ENCODE measurements around the gene ABCA13.

The ABCA13 gene

GRCh38 chr7:48207155-48207675 lies 36.0 kb downstream of the ABCA13 start:
- TF ChIP-seq CTCF (IDR thresholded peaks at IDR 0.05) = no peak
- Histone ChIP-seq H3K36me3 (no peaks in the 10 kb centered on the region), H3K27me3 (no peaks in the 10 kb centered on the region), H3K27ac (no peak overlapping the region), H3K9me3 (peaks cover 0 to 10% (median 0%) of the 10 kb centered on the region in 3 donors), H3K4me3 (no peak overlapping the region), H3K4me1 (no peaks in the 10 kb centered on the region)
- no peak for DNase-seq
- intact Hi-C loops (cut with DNase I; ENCODE audit: low total_unique reads) = no loop called here

GRCh38 chr7:48209004-48209600 lies 37.8 kb downstream of the ABCA13 start:
- TF ChIP-seq CTCF (IDR thresholded peaks at IDR 0.05) = no peak
- no peaks in the 10 kb centered on the region for H3K4me1 ChIP-seq
- no peak for DNase-seq
- H3K4me3 ChIP-seq = no peak overlapping the region
- peaks cover 0 to 10% (median 0%) of the 10 kb centered on the region in 3 donors for H3K9me3 ChIP-seq
- intact Hi-C loops (cut with DNase I; ENCODE audit: low total_unique reads) = no loop called here
- no peaks in the 10 kb centered on the region for H3K27me3 ChIP-seq
- no peak overlapping the region for H3K27ac ChIP-seq
- H3K36me3 ChIP-seq = no peaks in the 10 kb centered on the region

DNA sequence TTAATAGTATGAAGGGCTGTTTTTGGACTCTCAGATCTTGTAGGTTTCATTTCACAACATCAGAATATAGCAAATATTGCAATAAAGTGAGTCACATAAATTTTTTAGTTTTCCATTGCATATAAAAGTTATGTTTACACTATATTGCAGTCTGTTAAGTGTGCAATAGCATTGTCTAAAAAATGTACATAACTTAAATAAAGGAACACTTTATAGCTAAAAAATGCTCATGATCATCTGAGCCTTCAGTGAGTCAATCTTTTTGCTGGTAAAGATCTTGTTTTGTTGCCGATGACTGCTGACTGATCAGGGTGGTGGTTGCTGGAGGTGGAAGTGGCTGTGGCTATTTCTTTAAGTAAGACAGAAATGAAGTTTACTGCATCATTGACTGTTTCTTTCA lies 42.0 kb downstream of the ABCA13 start:
- Histone ChIP-seq H3K4me3 (no peak overlapping the region), H3K4me1 (no peaks in the 10 kb centered on the region), H3K9me3 (peaks cover 0 to 10% (median 0%) of the 10 kb centered on the region in 3 donors), H3K27ac (no peak overlapping the region), H3K27me3 (no peaks in the 10 kb centered on the region), H3K36me3 (no peaks in the 10 kb centered on the region)
- TF ChIP-seq CTCF (IDR thresholded peaks at IDR 0.05) = no peak
- intact Hi-C loops (cut with DNase I; ENCODE audit: low total_unique reads) = no loop called here
- no peak for DNase-seq

DNA sequence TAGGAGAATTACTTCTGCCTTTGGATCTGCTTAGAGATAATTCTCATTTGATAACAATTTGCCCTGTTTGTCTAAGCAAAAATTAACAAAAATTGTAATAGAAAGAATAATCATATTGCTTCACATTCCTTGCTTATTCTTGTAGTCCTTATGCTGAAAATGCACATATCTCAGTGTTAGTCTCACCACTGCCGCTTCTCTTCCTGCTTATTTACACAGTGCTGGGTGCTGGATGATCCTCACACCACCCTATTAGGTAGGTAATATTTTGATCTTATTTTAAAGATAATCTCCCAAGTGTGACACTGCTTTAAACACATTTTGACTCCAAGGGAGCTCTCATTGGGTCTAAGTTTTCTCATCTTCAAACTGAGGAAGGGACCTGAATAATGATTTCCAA lies 46.0 kb downstream of the ABCA13 start:
- no peaks in the 10 kb centered on the region for H3K27me3 ChIP-seq
- no peak for TF ChIP-seq CTCF (IDR thresholded peaks at IDR 0.05)
- H3K36me3 ChIP-seq = no peaks in the 10 kb centered on the region
- intact Hi-C loops (cut with DNase I; ENCODE audit: low total_unique reads) = no loop called here
- H3K9me3 ChIP-seq = no peaks in the 10 kb centered on the region
- H3K4me1 ChIP-seq = no peaks in the 10 kb centered on the region
- no peak overlapping the region for H3K4me3 ChIP-seq
- no peak for DNase-seq
- H3K27ac ChIP-seq = no peak overlapping the region

GRCh38 chr7:48217753-48218152 lies 46.5 kb downstream of the ABCA13 start:
- no peak for DNase-seq
- Histone ChIP-seq H3K4me3 (no peak overlapping the region), H3K4me1 (no peaks in the 10 kb centered on the region), H3K27ac (no peak overlapping the region), H3K36me3 (no peaks in the 10 kb centered on the region), H3K9me3 (no peaks in the 10 kb centered on the region), H3K27me3 (no peaks in the 10 kb centered on the region)
- intact Hi-C loops (cut with DNase I; ENCODE audit: low total_unique reads) = no loop called here
- no peak for TF ChIP-seq CTCF (IDR thresholded peaks at IDR 0.05)

GRCh38 chr7:48224042-48224441 lies 52.8 kb downstream of the ABCA13 start:
- no peaks in the 10 kb centered on the region for H3K9me3 ChIP-seq
- H3K36me3 ChIP-seq = no peaks in the 10 kb centered on the region
- H3K4me3 ChIP-seq = no peak overlapping the region
- H3K4me1 ChIP-seq = no peaks in the 10 kb centered on the region
- TF ChIP-seq CTCF (IDR thresholded peaks at IDR 0.05) = no peak
- no peak overlapping the region for H3K27ac ChIP-seq
- intact Hi-C loops (cut with DNase I; ENCODE audit: low total_unique reads) = no loop called here
- no peaks in the 10 kb centered on the region for H3K27me3 ChIP-seq
- DNase-seq = no peak
